Measurements from ENCODE around the gene ANTXR1. TPM values are rescaled to one million over a fixed set of nuclear protein-coding genes. Genes with fewer than 3 reads are reported as not detected.

Gene ANTXR1
- total and polyA plus RNA-seq, 9 of the 15 experiments (the other 6 are each of a cell fraction or from before 2014, with no cell fraction given), result 0.07 to 1.00 (median 0.54) TPM

DNA sequence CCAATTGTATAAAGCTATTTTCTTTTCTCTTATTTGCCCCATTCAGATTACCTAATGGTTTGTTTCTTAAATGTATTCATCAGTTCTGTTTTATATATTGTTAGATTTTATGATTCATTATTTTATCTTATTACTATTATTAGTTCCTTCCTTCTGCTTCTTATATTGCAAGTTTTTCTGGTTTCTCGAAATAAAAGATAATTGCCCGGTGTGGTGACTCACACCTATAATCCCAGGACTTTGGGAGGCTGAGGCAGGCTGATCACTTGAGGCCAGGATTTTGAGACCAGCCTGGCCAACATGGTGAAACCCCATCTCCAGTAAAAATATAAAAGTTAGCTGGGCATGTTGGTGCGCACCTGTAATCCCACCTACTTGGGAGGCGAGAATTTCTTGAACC, 37.8 kb downstream of the ANTXR1 start:
- no peak overlapping the region for H3K4me2 ChIP-seq (ENCODE audit: insufficient read depth, low read length)
- no peak for DNase-seq (ENCODE audit: extremely low read depth in 1 of 4, low spot score in 3 of 4)
- no peak overlapping the region for H3K27ac ChIP-seq (ENCODE audit: extremely low read depth, low read depth, low read length)
- ChIA-PET CTCF (ENCODE audit: low intra/inter-chr PET ratio) (interaction anchor here (0.7 kb wide), 1 partner anchor 563 kb away, joined by 3 read pairs; no protein-coding TSS in a partner anchor), POLR2A (interaction anchor here (0.7 to 1.2 kb wide), 4 partner anchors 12 to 235 kb away, joined by 3 to 4 read pairs (median 3); no protein-coding TSS in a partner anchor)
- peaks cover 0 to 7% of the 10 kb centered on the region in 2 experiments; a peak in 1 of 5 replicates for H3K27me3 ChIP-seq (ENCODE audit: control insufficient read depth in 2 of 2, insufficient read depth in 2 of 2, low read length in 2 of 2)
- no peak for ATAC-seq
- H3K4me1 ChIP-seq (replicated peaks in 1 of 2; ENCODE audit: control insufficient read depth in 2 of 2, insufficient read depth in 2 of 2, low read length in 2 of 2), result no peaks in the 10 kb centered on the region
- H3K79me2 ChIP-seq (ENCODE audit: control insufficient read depth, insufficient read depth, low read length), result no peaks in the 10 kb centered on the region
- no peak overlapping the region for H3K4me3 ChIP-seq
- no peaks in the 10 kb centered on the region for H4K20me1 ChIP-seq (replicated peaks; ENCODE audit: control insufficient read depth, insufficient read depth, low read length)
- WGBS (ENCODE audit: insufficient coverage, low coverage, missing lambda C conversion rate), result 3% methylated on average over 4 of the region's 4 CpGs
- H3K9me1 ChIP-seq (ENCODE audit: control insufficient read depth, insufficient read depth, low read length), result no peaks in the 10 kb centered on the region
- no TSS peak for BruUV-seq (replicated peaks)
- in situ Hi-C loops (cut with MboI) (no loop called here), intact Hi-C loops (cut with micrococcal nuclease) (no loop called here)
- TF ChIP-seq BHLHE40 (IDR thresholded peaks at IDR 0.05; ENCODE audit: low read length) (no peak), ZKSCAN3 (CRISPR knock-in tag; IDR thresholded peaks at IDR 0.05) (no peak), ADNP (tag; IDR thresholded peaks at IDR 0.05) (no peak), SMARCB1 (IDR thresholded peaks at IDR 0.05; ENCODE audit: insufficient read length, low read depth) (no peak), YBX1 (IDR thresholded peaks at IDR 0.05) (no peak), ZNF586 (CRISPR knock-in tag; conservative IDR thresholded peaks at IDR 0.05) (no peak), NFXL1 (CRISPR knock-in tag; IDR thresholded peaks at IDR 0.05) (no peak), RHOXF2B (CRISPR knock-in tag; conservative IDR thresholded peaks at IDR 0.05) (no peak), MCM3 (IDR thresholded peaks at IDR 0.05) (no peak), ZNF175 (CRISPR knock-in tag; IDR thresholded peaks at IDR 0.05; ENCODE audit: low read depth) (no peak), CXXC5 (CRISPR knock-in tag; IDR thresholded peaks at IDR 0.05) (no peak), ZNF778 (CRISPR knock-in tag; IDR thresholded peaks at IDR 0.05) (no peak), PHF20 (IDR thresholded peaks at IDR 0.05; ENCODE audit: partially characterized antibody) (no peak)
- TF ChIP-seq, protein P1, sequence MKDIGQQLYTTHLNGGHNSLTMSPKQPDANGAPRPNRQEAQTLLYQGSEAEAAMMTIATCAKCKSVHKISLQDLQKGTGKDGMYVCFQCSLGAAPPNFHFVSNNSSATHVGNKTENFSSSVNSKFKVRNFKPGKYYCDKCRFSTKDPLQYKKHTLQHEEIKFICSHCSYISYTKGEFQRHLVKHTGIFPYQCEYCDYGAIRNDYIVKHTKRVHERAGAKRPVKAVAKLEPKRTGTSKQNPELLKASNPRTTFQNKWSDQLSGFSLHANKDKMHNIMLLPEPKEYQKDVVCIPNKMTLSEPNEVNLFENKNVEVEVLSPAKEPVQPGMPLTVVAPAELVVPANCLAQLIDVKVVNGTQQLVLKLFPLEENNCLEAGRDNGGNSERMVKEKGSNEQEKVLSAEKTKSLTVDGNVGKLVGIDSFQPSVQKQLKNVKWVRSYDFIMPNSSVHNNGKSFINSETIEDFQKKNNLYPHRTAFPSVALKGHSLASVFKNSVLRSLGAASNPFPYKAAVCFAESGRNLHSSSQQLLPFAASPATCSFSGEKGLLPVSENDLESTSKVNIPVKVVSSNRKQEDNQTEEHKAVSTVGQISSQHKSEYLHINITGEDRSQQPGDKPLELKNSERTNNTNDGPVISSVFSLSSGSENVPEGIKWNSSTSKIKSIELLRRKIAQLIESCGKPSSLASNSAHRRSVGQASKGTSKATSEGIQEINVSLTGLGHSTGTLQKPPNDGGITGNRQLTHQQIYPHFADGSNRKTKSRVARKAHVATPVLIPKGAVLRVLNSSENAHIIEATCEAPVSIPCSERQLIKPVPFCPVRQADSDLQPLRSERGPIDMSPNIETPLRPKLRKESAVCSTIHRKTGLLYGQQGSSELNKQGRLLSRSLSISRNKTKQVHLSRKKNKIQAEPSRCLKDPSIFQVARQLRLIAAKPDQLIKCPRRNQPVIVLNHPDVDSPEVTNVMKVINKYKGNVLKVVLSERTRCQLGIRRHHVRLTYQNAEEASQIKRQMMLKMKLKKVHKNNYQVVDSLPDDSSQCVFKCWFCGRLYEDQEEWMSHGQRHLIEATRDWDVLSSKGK (CRISPR knock-in tag; IDR thresholded peaks at IDR 0.05), result no peak
- TF ChIP-seq, protein P2, sequence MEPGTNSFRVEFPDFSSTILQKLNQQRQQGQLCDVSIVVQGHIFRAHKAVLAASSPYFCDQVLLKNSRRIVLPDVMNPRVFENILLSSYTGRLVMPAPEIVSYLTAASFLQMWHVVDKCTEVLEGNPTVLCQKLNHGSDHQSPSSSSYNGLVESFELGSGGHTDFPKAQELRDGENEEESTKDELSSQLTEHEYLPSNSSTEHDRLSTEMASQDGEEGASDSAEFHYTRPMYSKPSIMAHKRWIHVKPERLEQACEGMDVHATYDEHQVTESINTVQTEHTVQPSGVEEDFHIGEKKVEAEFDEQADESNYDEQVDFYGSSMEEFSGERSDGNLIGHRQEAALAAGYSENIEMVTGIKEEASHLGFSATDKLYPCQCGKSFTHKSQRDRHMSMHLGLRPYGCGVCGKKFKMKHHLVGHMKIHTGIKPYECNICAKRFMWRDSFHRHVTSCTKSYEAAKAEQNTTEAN (CRISPR knock-in tag; IDR thresholded peaks at IDR 0.05), result no peak
- FAIRE-seq, result no peak
- no peak overlapping the region for H3K9ac ChIP-seq (ENCODE audit: insufficient read depth in 1 of 2, low read depth in 2 of 2, low read length in 2 of 2)
- H3K36me3 ChIP-seq (ENCODE audit: control insufficient read depth, insufficient read depth, low read length), result no peaks in the 10 kb centered on the region
- H2AFZ ChIP-seq (ENCODE audit: low read depth, low read length), result no peak overlapping the region
- H3K9me3 ChIP-seq (replicated peaks; ENCODE audit: control insufficient read depth, insufficient read depth, low read depth, low read length), result no peaks in the 10 kb centered on the region
